DND-41 (cell line): Measurements from ENCODE around the gene MEP1A.

Experiments
- CTCF ChIP-seq: IDR thresholded peaks from 2 replicates; pipeline ENCODE4 v1.5.1; 2012; ENCODE audit warnings: borderline replicate concordance, low read length, moderate library complexity, mild to moderate bottlenecking; ENCODE audit not compliant: poor library complexity, severe bottlenecking; ENCODE audit errors: extremely low read depth
- EZH2 ChIP-seq: IDR thresholded peaks from 3 replicates; pipeline ENCODE4 v1.6.1; 2012; ENCODE audit warnings: borderline replicate concordance, low read depth, mild to moderate bottlenecking, moderate library complexity, low read length, inconsistent platforms; ENCODE audit not compliant: severe bottlenecking

- TF ChIP-seq CTCF (no peak), EZH2 (no peak)
These were observed 15.6 kb downstream of the MEP1A start for GRCh38 chr6:46808806-46809205.
